ENCODE measurements around the gene POLR2E. TPM values are rescaled to one million over a fixed set of nuclear protein-coding genes. Genes with fewer than 3 reads are reported as not detected.

Gene POLR2E
- total and polyA plus RNA-seq, 2 of the 13 experiments (the other 11 are each of a cell fraction or from before 2014, with no cell fraction given) = 140 to 272 TPM

- TF ChIP-seq THAP11 (CRISPR knock-in tag; IDR thresholded peaks at IDR 0.05) = peak; percentile 99
- TF ChIP-seq SMAD3 (CRISPR knock-in tag; IDR thresholded peaks at IDR 0.05) = 0 out of 2 replicates have a peak, but pooled peaks have one; percentile 61
- TF ChIP-seq, protein P1, sequence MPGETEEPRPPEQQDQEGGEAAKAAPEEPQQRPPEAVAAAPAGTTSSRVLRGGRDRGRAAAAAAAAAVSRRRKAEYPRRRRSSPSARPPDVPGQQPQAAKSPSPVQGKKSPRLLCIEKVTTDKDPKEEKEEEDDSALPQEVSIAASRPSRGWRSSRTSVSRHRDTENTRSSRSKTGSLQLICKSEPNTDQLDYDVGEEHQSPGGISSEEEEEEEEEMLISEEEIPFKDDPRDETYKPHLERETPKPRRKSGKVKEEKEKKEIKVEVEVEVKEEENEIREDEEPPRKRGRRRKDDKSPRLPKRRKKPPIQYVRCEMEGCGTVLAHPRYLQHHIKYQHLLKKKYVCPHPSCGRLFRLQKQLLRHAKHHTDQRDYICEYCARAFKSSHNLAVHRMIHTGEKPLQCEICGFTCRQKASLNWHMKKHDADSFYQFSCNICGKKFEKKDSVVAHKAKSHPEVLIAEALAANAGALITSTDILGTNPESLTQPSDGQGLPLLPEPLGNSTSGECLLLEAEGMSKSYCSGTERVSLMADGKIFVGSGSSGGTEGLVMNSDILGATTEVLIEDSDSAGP (CRISPR knock-in tag; IDR thresholded peaks at IDR 0.05; ENCODE audit: borderline replicate concordance) = peak; percentile 84
- peak; percentile 77 for TF ChIP-seq PHF8 (CRISPR knock-in tag; IDR thresholded peaks at IDR 0.05)
- peak; percentile 66; the same call in 1 of the 2 replicates for TF ChIP-seq MIER3 (CRISPR knock-in tag; IDR thresholded peaks at IDR 0.05; ENCODE audit: borderline replicate concordance)
- peak; percentile 76; the same call in 1 of the 2 replicates for TF ChIP-seq KLF11 (CRISPR knock-in tag; IDR thresholded peaks at IDR 0.05)
- peak; percentile 88 for TF ChIP-seq TBX2 (CRISPR knock-in tag; IDR thresholded peaks at IDR 0.05; ENCODE audit: borderline replicate concordance)
- TF ChIP-seq ASH2L (IDR thresholded peaks at IDR 0.05; ENCODE audit: insufficient read length, low read depth, low read length) = peak; percentile 80
- TF ChIP-seq ELF3 (CRISPR knock-in tag; IDR thresholded peaks at IDR 0.05) = peak; percentile 66
- no peak for TF ChIP-seq ZSCAN9 (CRISPR knock-in tag; IDR thresholded peaks at IDR 0.05; ENCODE audit: borderline replicate concordance)
- peak; percentile 71 for TF ChIP-seq ZNF883 (CRISPR knock-in tag; IDR thresholded peaks at IDR 0.05; ENCODE audit: not compliant biosample characterization)
- TF ChIP-seq CBX5 (CRISPR knock-in tag; IDR thresholded peaks at IDR 0.05; ENCODE audit: borderline replicate concordance) = peak; percentile 55; the same call in 1 of the 2 replicates
- TF ChIP-seq, protein P2, sequence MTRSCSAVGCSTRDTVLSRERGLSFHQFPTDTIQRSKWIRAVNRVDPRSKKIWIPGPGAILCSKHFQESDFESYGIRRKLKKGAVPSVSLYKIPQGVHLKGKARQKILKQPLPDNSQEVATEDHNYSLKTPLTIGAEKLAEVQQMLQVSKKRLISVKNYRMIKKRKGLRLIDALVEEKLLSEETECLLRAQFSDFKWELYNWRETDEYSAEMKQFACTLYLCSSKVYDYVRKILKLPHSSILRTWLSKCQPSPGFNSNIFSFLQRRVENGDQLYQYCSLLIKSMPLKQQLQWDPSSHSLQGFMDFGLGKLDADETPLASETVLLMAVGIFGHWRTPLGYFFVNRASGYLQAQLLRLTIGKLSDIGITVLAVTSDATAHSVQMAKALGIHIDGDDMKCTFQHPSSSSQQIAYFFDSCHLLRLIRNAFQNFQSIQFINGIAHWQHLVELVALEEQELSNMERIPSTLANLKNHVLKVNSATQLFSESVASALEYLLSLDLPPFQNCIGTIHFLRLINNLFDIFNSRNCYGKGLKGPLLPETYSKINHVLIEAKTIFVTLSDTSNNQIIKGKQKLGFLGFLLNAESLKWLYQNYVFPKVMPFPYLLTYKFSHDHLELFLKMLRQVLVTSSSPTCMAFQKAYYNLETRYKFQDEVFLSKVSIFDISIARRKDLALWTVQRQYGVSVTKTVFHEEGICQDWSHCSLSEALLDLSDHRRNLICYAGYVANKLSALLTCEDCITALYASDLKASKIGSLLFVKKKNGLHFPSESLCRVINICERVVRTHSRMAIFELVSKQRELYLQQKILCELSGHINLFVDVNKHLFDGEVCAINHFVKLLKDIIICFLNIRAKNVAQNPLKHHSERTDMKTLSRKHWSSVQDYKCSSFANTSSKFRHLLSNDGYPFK (CRISPR knock-in tag; IDR thresholded peaks at IDR 0.05; ENCODE audit: borderline replicate concordance) = peak; percentile 81
- 0 out of 2 replicates have a peak, but pooled peaks have one; percentile 45 for TF ChIP-seq SRY (CRISPR knock-in tag; IDR thresholded peaks at IDR 0.05)
- TF ChIP-seq PAXIP1 (CRISPR knock-in tag; conservative IDR thresholded peaks at IDR 0.05) = no peak; the same call in 1 of the 2 replicates
- peak; percentile 97 for TF ChIP-seq ARNT2 (CRISPR knock-in tag; IDR thresholded peaks at IDR 0.05; ENCODE audit: low read depth)
- TF ChIP-seq ZNF367 (CRISPR knock-in tag; IDR thresholded peaks at IDR 0.05; ENCODE audit: borderline replicate concordance) = no peak
- peak; percentile 96 for TF ChIP-seq HCFC1 (IDR thresholded peaks at IDR 0.05; ENCODE audit: low read depth, low read length)
- peak; percentile 80; the same call in 1 of the 2 replicates for TF ChIP-seq SP4 (CRISPR knock-in tag; IDR thresholded peaks at IDR 0.05)
- peak; percentile 48 for TF ChIP-seq TBL1XR1 (IDR thresholded peaks at IDR 0.05; ENCODE audit: borderline replicate concordance, low read length, partially characterized antibody)
Measured at GRCh38 chr19:1094978-1095701, at the start of gene POLR2E (continued).
